Coronary artery (tissue), 2 donors: ENCODE results near the gene LRRD1.
"Not testable (repeated sequence)": the region's sequence is repeated elsewhere in the genome, so short reads cannot be mapped to it uniquely, and the experiment has no call there.

ENCODE experiments used
- DNase-seq: peaks from one replicate; pipeline ENCODE4 v3.0.0-alpha.2; 2017; ENCODE audit warnings: low spot score
- H3K27ac ChIP-seq, 2 donors: fragments of 200-600 bp; sonication (generic); one replicate each; pipeline ENCODE4 v1.5.1; 2016 to 2019
- H3K4me3 ChIP-seq: fragments of 200-600 bp; sonication (generic); 2 replicates; pipeline ENCODE4 v1.5.1; 2016; ENCODE audit warnings: mild to moderate bottlenecking, moderate library complexity
- CTCF ChIP-seq: fragments of 200-600 bp; sonication (generic); IDR thresholded peaks from one replicate; pipeline ENCODE4 v1.5.1; 2019; ENCODE audit warnings: antibody characterized with exemption

LRRD1 gene

GRCh38 chr7:92200791-92201190 is 21.8 kb upstream of the LRRD1 start:
- Histone ChIP-seq H3K27ac (no peak overlapping the region), H3K4me3 (no peak overlapping the region)
- no peak for DNase-seq
- TF ChIP-seq CTCF, result no peak

DNA sequence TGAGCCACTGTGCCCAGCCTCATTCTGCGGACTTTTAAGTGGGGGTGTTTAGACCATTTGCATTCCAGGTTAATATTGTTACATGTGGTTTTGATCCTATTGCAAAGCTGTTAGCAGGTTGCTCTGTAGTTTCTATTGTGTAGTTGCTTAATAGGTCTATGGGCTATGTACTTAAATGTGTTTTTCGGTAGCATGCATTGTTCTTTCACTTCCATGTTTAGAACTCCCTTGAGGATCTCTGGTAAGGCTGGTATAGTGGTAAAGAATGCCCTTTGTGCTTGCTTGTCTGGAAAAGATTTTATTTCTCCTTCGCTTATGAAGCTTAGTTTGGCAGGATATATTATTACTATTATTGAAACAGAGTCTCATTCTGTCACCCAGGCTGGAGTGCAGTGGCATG is 13.4 kb upstream of the LRRD1 start:
- Histone ChIP-seq H3K27ac (no peak overlapping the region), H3K4me3 (no peak overlapping the region)
- no peak for DNase-seq
- no peak for TF ChIP-seq CTCF

DNA sequence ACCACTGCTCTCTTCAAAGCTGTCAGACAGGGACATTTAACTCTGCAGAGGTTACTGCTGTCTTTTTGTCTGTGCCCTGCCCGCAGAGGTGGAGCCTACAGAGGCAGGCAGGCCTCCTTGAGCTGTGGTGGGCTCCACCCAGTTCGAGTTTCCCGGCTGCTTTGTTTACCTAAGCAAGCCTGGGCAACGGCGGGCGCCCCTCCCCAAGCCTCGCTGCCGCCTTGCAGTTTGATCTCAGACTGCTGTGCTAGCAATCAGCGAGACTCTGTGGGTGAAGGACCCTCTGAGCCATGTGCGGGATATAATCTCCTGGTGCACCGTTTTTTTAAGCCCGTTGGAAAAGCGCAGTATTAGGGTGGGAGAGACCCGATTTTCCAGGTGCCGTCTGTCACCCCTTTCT is 10.3 kb upstream of the LRRD1 start:
- not testable (repeated sequence) for H3K4me3 ChIP-seq, DNase-seq, H3K27ac ChIP-seq

GRCh38 chr7:92184294-92184693 is 5.4 kb upstream of the LRRD1 start:
- H3K27ac ChIP-seq, H3K4me3 ChIP-seq, DNase-seq: not testable (repeated sequence)

- no peak for TF ChIP-seq CTCF
- Histone ChIP-seq H3K4me3 (no peak overlapping the region), H3K27ac (no peak overlapping the region)
- no peak for DNase-seq
Observed at GRCh38 chr7:92177362-92177761, 1.6 kb downstream of the LRRD1 start.

GRCh38 chr7:92169529-92169928 is 9.4 kb downstream of the LRRD1 start:
- not testable (repeated sequence) for H3K4me3 ChIP-seq, DNase-seq, H3K27ac ChIP-seq

- no peak overlapping the region for H3K27ac ChIP-seq
- no peak for DNase-seq
- TF ChIP-seq CTCF, result no peak
- no peak overlapping the region for H3K4me3 ChIP-seq
Observed at GRCh38 chr7:92161271-92161670, 17.7 kb downstream of the LRRD1 start.

GRCh38 chr7:92158660-92159575 is 20.0 kb downstream of the LRRD1 start:
- DNase-seq, result no peak
- no peak for TF ChIP-seq CTCF
- Histone ChIP-seq H3K4me3 (no peak overlapping the region), H3K27ac (no peak overlapping the region)

DNA sequence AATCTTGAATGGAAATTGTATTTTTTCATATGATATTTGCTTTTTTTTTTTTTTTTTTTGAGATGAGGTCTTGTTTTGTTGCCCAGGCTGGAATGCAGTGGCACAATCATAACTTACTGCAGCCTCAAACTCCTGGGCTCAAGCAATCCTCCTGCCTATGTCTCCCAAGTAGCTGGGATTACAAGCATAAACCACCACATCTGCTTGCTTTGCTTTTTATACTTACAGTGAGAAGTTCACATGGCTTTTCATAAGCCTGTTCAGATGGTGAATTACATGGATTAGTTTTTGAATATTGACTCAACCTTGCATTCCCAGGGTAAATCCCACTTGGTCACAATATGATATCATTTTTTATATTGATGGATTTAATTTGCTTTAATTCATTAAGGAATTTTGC is 22.0 kb downstream of the LRRD1 start:
- no peak overlapping the region for H3K4me3 ChIP-seq
- no peak for DNase-seq
- H3K27ac ChIP-seq, result no peak overlapping the region
- no peak for TF ChIP-seq CTCF
